Heart right ventricle (tissue), 16 donors: Measurements from ENCODE around the gene ZMAT1. TPM values are rescaled to one million over a fixed set of nuclear protein-coding genes. Genes with fewer than 3 reads are reported as not detected.

Experiments
- ATAC-seq, 8 donors: fragments of 200-7000 bp; cut with Tn5 transposase; one replicate each; pipeline ENCODE4 v1.9.1; 2020; ENCODE audit warnings: mild to moderate bottlenecking in 8 of 8, moderate library complexity in 8 of 8, moderate number of reproducible peaks in 1 of 8
- DNase-seq, 2 donors: peaks; one replicate each; pipeline ENCODE4 v3.0.0-alpha.2; 2020
- H3K27ac ChIP-seq, 10 donors: fragments of 200-600 bp; sonication (generic) in 2 of 10; one replicate each; pipeline versions ENCODE4 v1.5.0 to v1.8.0; 2020 to 2022; ENCODE audit warnings: mild to moderate bottlenecking in 3 of 10
- H3K27me3 ChIP-seq, 7 donors: fragments of 200-600 bp; one replicate each; pipeline ENCODE4 v1.8.0; 2021 to 2022; ENCODE audit warnings: mild to moderate bottlenecking in 2 of 7
- H3K36me3 ChIP-seq, 9 donors: fragments of 200-600 bp; sonication (generic) in 1 of 9; one replicate each; pipeline versions ENCODE4 v1.5.0 to v1.8.0; 2020 to 2022; ENCODE audit warnings: mild to moderate bottlenecking in 2 of 9
- H3K4me1 ChIP-seq, 9 donors: fragments of 200-600 bp; sonication (generic) in 1 of 9; one replicate each; pipeline versions ENCODE4 v1.5.0 to v1.8.0; 2020 to 2022; ENCODE audit warnings: mild to moderate bottlenecking in 4 of 9
- H3K4me3 ChIP-seq, 10 donors: fragments of 200-600 bp; sonication (generic) in 2 of 10; one replicate each; pipeline versions ENCODE4 v1.5.0 to v1.8.0; 2020 to 2022; ENCODE audit warnings: mild to moderate bottlenecking in 7 of 10, moderate library complexity in 2 of 10
- H3K9me3 ChIP-seq, 11 donors: fragments of 200-600 bp in 10 of 11; sonication (generic) in 2 of 11; one replicate each; pipeline versions ENCODE4 v1.5.0 to v1.8.0; 2013 to 2022; ENCODE audit warnings: mild to moderate bottlenecking in 2 of 11, control low read depth in 1 of 11, moderate library complexity in 1 of 11
- WGBS, 2 donors: extraction: QIAGEN DNeasy Blood & Tissue Kit; methylation state at CpG; one replicate each; pipeline ENCODE4 v1.1.7; 2013; ENCODE audit warnings: inconsistent platforms in 1 of 2; 5-methylcytosine and 5-hydroxymethylcytosine counted together
- intact Hi-C, 10 donors: fragments of 100-400 bp; cut with DNase I; formaldehyde crosslinking; loops; one replicate each; pipeline versions ENCODE4 v1.11.1 to v1.14.2; 2022
- polyA plus RNA-seq, 2 donors: library from polyadenylated mRNA; stranded (reverse); fragments of 200-250 nt; gene quantifications; one replicate each; pipeline ENCODE4 v1.2.3, GENCODE V29; 2013
- total RNA-seq, 10 donors: library from RNA; stranded (reverse); fragmentation: NEBNext Ultra II Directional in 3 of 10; extraction: Animal tissue kit (Norgen Biotek cat#: 25700) in 3 of 10; gene quantifications; one replicate each; pipeline versions ENCODE4 v1.2.1 to v1.2.4, GENCODE V29; 2021 to 2023
- TF ChIP-seq, protein P1 (sequence below), 9 donors: fragments of 200-600 bp; sonication (generic) in 2 of 9; IDR thresholded peaks; one replicate each; pipeline versions ENCODE4 v1.5.0 to v1.8.0; 2021 to 2022; ENCODE audit warnings: antibody characterized with exemption in 9 of 9, mild to moderate bottlenecking in 5 of 9, moderate library complexity in 1 of 9
- donor health status: Arrhythmogenic right ventricular cardiomyopathy.
- donor health status: ischemic (EF 13 %, LVEDD 7.1; RV severe dilation, severe dysfunction).
- donor health status: healthy with polysubstance abuse.
- donor health status: DM: no; HTN: yes; CAD: no.
- donor health status: DM: no; HTN: no; CAD: no.
- donor health status: ischemic (EF 25% LVEDD 6.9; RV normal size, moderate dysfunction).
- donor health status: ischemic (EF 25% LVEDD 5.7; RV mildly dilated, moderate dysfunction).
- donor health status: healthy.
- donor health status: DM: yes; HTN: yes; CAD: no.
- donor health status: Ischemic cardiomyopathy.
- donor health status: ischemic (EF 35%, LVEDD 5.7; RV mildly dilated, moderate dysfunction).
- donor health status: nonischemic (EF 11% LVEDD 7.7; RV severe dilation, severe dysfunction).
- donor health status: DM: yes; HTN: yes; CAD: no.
- donor health status: PGD.
- donor health status: ischemic (EF 29% LVEDD 5.4; RV normal size, mild dysfunction).
- donor health status: nonischemic (EF 23%, LVEDD 6.1; RV moderate dilation, normal function).

ZMAT1 gene
- total and polyA plus RNA-seq, 12 donors: 1.3 to 23.2 (median 6.1) TPM

- no peak for ATAC-seq
- Histone ChIP-seq H3K4me1 (no peaks in the 10 kb centered on the region), H3K9me3 (peaks cover 0 to 42% (median 0%) of the 10 kb centered on the region in 11 donors), H3K27me3 (no peaks in the 10 kb centered on the region), H3K27ac (no peak overlapping the region), H3K4me3 (no peak overlapping the region), H3K36me3 (peaks cover 0 to 25% (median 0%) of the 10 kb centered on the region in 9 donors)
- no peak for DNase-seq
- 70 to 78% methylated on average over 4 to 5 of the region's 5 CpGs for WGBS, 2 donors
- TF ChIP-seq, protein P1, sequence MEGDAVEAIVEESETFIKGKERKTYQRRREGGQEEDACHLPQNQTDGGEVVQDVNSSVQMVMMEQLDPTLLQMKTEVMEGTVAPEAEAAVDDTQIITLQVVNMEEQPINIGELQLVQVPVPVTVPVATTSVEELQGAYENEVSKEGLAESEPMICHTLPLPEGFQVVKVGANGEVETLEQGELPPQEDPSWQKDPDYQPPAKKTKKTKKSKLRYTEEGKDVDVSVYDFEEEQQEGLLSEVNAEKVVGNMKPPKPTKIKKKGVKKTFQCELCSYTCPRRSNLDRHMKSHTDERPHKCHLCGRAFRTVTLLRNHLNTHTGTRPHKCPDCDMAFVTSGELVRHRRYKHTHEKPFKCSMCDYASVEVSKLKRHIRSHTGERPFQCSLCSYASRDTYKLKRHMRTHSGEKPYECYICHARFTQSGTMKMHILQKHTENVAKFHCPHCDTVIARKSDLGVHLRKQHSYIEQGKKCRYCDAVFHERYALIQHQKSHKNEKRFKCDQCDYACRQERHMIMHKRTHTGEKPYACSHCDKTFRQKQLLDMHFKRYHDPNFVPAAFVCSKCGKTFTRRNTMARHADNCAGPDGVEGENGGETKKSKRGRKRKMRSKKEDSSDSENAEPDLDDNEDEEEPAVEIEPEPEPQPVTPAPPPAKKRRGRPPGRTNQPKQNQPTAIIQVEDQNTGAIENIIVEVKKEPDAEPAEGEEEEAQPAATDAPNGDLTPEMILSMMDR (IDR thresholded peaks at IDR 0.05): no peak
- intact Hi-C loops: no loop called here
Measured at GRCh38 chrX:101906136-101906796, 25.6 kb downstream of the ZMAT1 start.

DNA sequence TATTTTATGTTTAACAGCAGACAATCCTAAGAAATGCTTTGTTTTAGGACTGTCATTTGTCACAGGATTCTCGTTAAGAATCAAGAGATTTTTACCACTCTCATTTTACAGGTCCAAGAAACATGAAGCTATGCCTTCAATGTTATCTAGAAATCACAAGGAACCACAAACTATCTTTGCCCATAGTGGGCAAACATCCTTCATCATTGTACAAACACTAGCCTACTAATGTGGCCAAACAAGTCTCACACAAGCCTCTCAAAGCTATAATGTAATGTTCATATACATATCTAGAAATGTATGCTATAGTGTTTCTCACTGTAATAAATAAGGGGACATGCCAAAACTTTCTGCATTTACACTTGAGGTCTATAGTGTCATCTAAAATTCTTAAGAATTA lies 26.8 kb downstream of the ZMAT1 start:
- 92 to 100% methylated on average over 1 of the region's 1 CpG for WGBS, 2 donors
- no peak overlapping the region for H3K27ac ChIP-seq
- TF ChIP-seq, protein P1 (IDR thresholded peaks at IDR 0.05): no peak
- no peaks in the 10 kb centered on the region for H3K4me1 ChIP-seq
- no peaks in the 10 kb centered on the region for H3K27me3 ChIP-seq
- ATAC-seq (no peak), DNase-seq (no peak)
- H3K36me3 ChIP-seq: peaks cover 0 to 25% (median 0%) of the 10 kb centered on the region in 9 donors
- no peak overlapping the region for H3K4me3 ChIP-seq
- peaks cover 0 to 29% (median 0%) of the 10 kb centered on the region in 11 donors for H3K9me3 ChIP-seq
- intact Hi-C loops: no loop called here

Other genes starting within 250 kb of the ZMAT1 start
- under 1 TPM in 3 of 10 donors, not detected in 7; 0.23 to 0.31 (median 0.26) TPM for gene TCEAL2, start 193.7 kb upstream of the ZMAT1 start, total RNA-seq
- under 1 TPM; 0.09 to 0.80 TPM for gene TCEAL2, start 193.7 kb upstream of the ZMAT1 start, polyA plus RNA-seq
- gene TCEAL6, start 210.5 kb upstream of the ZMAT1 start, total RNA-seq: not detected
- not detected for gene TCEAL6, start 210.5 kb upstream of the ZMAT1 start, polyA plus RNA-seq
- 1 to 10 TPM in 3 of 10 donors, under 1 TPM in 7; 0.32 to 2.1 (median 0.90) TPM for gene BEX5, start 223.9 kb upstream of the ZMAT1 start, total RNA-seq
- gene BEX5, start 223.9 kb upstream of the ZMAT1 start, polyA plus RNA-seq: 1 to 10 TPM in 1 of 2 donors, under 1 TPM in 1; 0.17 to 1.2 TPM